Heart right ventricle (tissue), 16 donors: ENCODE measurements around the gene CCDC24. TPM values are rescaled to one million over a fixed set of nuclear protein-coding genes. Genes with fewer than 3 reads are reported as not detected.

ENCODE experiments used
- ATAC-seq, 8 donors: fragments of 200-7000 bp; cut with Tn5 transposase; one replicate each; pipeline ENCODE4 v1.9.1; 2020; ENCODE audit warnings: mild to moderate bottlenecking in 8 of 8, moderate library complexity in 8 of 8, moderate number of reproducible peaks in 1 of 8
- DNase-seq, 2 donors: peaks; one replicate each; pipeline ENCODE4 v3.0.0-alpha.2; 2020
- H3K27ac ChIP-seq, 10 donors: fragments of 200-600 bp; sonication (generic) in 2 of 10; one replicate each; pipeline versions ENCODE4 v1.5.0 to v1.8.0; 2020 to 2022; ENCODE audit warnings: mild to moderate bottlenecking in 3 of 10
- H3K27me3 ChIP-seq, 7 donors: fragments of 200-600 bp; one replicate each; pipeline ENCODE4 v1.8.0; 2021 to 2022; ENCODE audit warnings: mild to moderate bottlenecking in 2 of 7
- H3K36me3 ChIP-seq, 9 donors: fragments of 200-600 bp; sonication (generic) in 1 of 9; one replicate each; pipeline versions ENCODE4 v1.5.0 to v1.8.0; 2020 to 2022; ENCODE audit warnings: mild to moderate bottlenecking in 2 of 9
- H3K4me1 ChIP-seq, 9 donors: fragments of 200-600 bp; sonication (generic) in 1 of 9; one replicate each; pipeline versions ENCODE4 v1.5.0 to v1.8.0; 2020 to 2022; ENCODE audit warnings: mild to moderate bottlenecking in 4 of 9
- H3K4me3 ChIP-seq, 10 donors: fragments of 200-600 bp; sonication (generic) in 2 of 10; one replicate each; pipeline versions ENCODE4 v1.5.0 to v1.8.0; 2020 to 2022; ENCODE audit warnings: mild to moderate bottlenecking in 7 of 10, moderate library complexity in 2 of 10
- H3K9me3 ChIP-seq, 11 donors: fragments of 200-600 bp in 10 of 11; sonication (generic) in 2 of 11; one replicate each; pipeline versions ENCODE4 v1.5.0 to v1.8.0; 2013 to 2022; ENCODE audit warnings: mild to moderate bottlenecking in 2 of 11, control low read depth in 1 of 11, moderate library complexity in 1 of 11
- WGBS, 2 donors: extraction: QIAGEN DNeasy Blood & Tissue Kit; methylation state at CpG; one replicate each; pipeline ENCODE4 v1.1.7; 2013; ENCODE audit warnings: inconsistent platforms in 1 of 2; 5-methylcytosine and 5-hydroxymethylcytosine counted together
- intact Hi-C, 10 donors: fragments of 100-400 bp; cut with DNase I; formaldehyde crosslinking; loops; one replicate each; pipeline versions ENCODE4 v1.11.1 to v1.14.2; 2022
- polyA plus RNA-seq, 2 donors: library from polyadenylated mRNA; stranded (reverse); fragments of 200-250 nt; gene quantifications; one replicate each; pipeline ENCODE4 v1.2.3, GENCODE V29; 2013
- total RNA-seq, 10 donors: library from RNA; stranded (reverse); fragmentation: NEBNext Ultra II Directional in 3 of 10; extraction: Animal tissue kit (Norgen Biotek cat#: 25700) in 3 of 10; gene quantifications; one replicate each; pipeline versions ENCODE4 v1.2.1 to v1.2.4, GENCODE V29; 2021 to 2023
- TF ChIP-seq, protein P1 (sequence below), 9 donors: fragments of 200-600 bp; sonication (generic) in 2 of 9; IDR thresholded peaks; one replicate each; pipeline versions ENCODE4 v1.5.0 to v1.8.0; 2021 to 2022; ENCODE audit warnings: antibody characterized with exemption in 9 of 9, mild to moderate bottlenecking in 5 of 9, moderate library complexity in 1 of 9
- donor health status: Arrhythmogenic right ventricular cardiomyopathy.
- donor health status: ischemic (EF 13 %, LVEDD 7.1; RV severe dilation, severe dysfunction).
- donor health status: healthy with polysubstance abuse.
- donor health status: DM: no; HTN: yes; CAD: no.
- donor health status: DM: no; HTN: no; CAD: no.
- donor health status: ischemic (EF 25% LVEDD 6.9; RV normal size, moderate dysfunction).
- donor health status: ischemic (EF 25% LVEDD 5.7; RV mildly dilated, moderate dysfunction).
- donor health status: healthy.
- donor health status: DM: yes; HTN: yes; CAD: no.
- donor health status: Ischemic cardiomyopathy.
- donor health status: ischemic (EF 35%, LVEDD 5.7; RV mildly dilated, moderate dysfunction).
- donor health status: nonischemic (EF 11% LVEDD 7.7; RV severe dilation, severe dysfunction).
- donor health status: DM: yes; HTN: yes; CAD: no.
- donor health status: PGD.
- donor health status: ischemic (EF 29% LVEDD 5.4; RV normal size, mild dysfunction).
- donor health status: nonischemic (EF 23%, LVEDD 6.1; RV moderate dilation, normal function).

Gene CCDC24
- total and polyA plus RNA-seq, 12 donors = 0.55 to 3.1 (median 1.3) TPM

GRCh38 chr1:43997295-43997999 lies 6.0 kb downstream of the CCDC24 start:
- WGBS, 2 donors = 84% methylated on average over 22 of the region's 22 CpGs
- no peak overlapping the region for H3K4me3 ChIP-seq
- no peaks in the 10 kb centered on the region for H3K27me3 ChIP-seq
- no peaks in the 10 kb centered on the region for H3K9me3 ChIP-seq
- TF ChIP-seq, protein P1, sequence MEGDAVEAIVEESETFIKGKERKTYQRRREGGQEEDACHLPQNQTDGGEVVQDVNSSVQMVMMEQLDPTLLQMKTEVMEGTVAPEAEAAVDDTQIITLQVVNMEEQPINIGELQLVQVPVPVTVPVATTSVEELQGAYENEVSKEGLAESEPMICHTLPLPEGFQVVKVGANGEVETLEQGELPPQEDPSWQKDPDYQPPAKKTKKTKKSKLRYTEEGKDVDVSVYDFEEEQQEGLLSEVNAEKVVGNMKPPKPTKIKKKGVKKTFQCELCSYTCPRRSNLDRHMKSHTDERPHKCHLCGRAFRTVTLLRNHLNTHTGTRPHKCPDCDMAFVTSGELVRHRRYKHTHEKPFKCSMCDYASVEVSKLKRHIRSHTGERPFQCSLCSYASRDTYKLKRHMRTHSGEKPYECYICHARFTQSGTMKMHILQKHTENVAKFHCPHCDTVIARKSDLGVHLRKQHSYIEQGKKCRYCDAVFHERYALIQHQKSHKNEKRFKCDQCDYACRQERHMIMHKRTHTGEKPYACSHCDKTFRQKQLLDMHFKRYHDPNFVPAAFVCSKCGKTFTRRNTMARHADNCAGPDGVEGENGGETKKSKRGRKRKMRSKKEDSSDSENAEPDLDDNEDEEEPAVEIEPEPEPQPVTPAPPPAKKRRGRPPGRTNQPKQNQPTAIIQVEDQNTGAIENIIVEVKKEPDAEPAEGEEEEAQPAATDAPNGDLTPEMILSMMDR (IDR thresholded peaks at IDR 0.05) = no peak
- peaks cover 0 to 10% (median under 1%) of the 10 kb centered on the region in 9 donors for H3K4me1 ChIP-seq
- H3K27ac ChIP-seq = no peak overlapping the region
- no peak for DNase-seq
- no peak for ATAC-seq
- H3K36me3 ChIP-seq = no peaks in the 10 kb centered on the region
- intact Hi-C loops = loop anchor here in 1 of 10 donors (10.0 kb wide), 1 partner anchor 217 kb away; the partner anchor contains the start of gene DMAP1

GRCh38 chr1:43998000-43998378 lies 6.6 kb downstream of the CCDC24 start:
- peaks cover 0 to 10% (median 0%) of the 10 kb centered on the region in 9 donors for H3K4me1 ChIP-seq
- no peaks in the 10 kb centered on the region for H3K27me3 ChIP-seq
- no peak overlapping the region for H3K4me3 ChIP-seq
- WGBS, 2 donors = 82 to 84% methylated on average over 11 of the region's 11 CpGs
- DNase-seq = no peak
- ATAC-seq = no peak
- intact Hi-C loops = loop anchor here in 1 of 10 donors (10.0 kb wide), 1 partner anchor 217 kb away; the partner anchor contains the start of gene DMAP1
- no peak overlapping the region for H3K27ac ChIP-seq
- H3K9me3 ChIP-seq = no peaks in the 10 kb centered on the region
- H3K36me3 ChIP-seq = no peaks in the 10 kb centered on the region
- TF ChIP-seq, protein P1 (IDR thresholded peaks at IDR 0.05) = no peak

GRCh38 chr1:43999455-43999854 lies 8.1 kb downstream of the CCDC24 start:
- DNase-seq = no peak

DNA sequence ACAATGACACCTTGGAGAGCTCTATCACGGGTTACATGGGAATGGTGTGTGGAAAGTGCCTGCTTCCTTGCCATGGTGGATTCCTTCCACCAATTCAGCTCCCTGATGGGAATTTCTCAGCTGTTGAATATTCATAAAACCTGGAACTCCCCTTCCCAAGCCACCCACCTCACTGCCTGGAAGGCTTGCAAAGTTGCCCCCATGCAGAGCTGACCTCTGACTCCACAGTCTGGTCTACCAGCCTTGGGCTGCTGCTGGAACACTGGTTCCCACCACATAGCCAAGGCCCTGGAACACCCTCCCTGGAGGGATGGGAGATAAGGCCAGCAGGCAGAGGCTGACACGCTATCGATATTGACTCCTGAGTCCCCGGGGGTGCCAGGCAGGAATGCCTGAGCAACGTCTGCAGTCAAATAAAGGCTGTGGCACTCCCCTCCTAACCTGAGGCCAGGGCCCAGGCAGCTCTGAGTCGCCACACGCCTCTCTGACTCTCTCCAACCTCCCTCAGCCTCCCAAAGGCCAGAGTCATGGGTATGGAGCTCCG lies 8.8 kb downstream of the CCDC24 start:
- no peaks in the 10 kb centered on the region for H3K27me3 ChIP-seq
- H3K9me3 ChIP-seq = no peaks in the 10 kb centered on the region
- no peak overlapping the region for H3K27ac ChIP-seq
- H3K36me3 ChIP-seq = no peaks in the 10 kb centered on the region
- intact Hi-C loops = loop anchor here in 3 of 10 donors (5.0 kb wide), 2 partner anchors 37 to 47 kb away; no protein-coding TSS in a partner anchor
- TF ChIP-seq, protein P1 (IDR thresholded peaks at IDR 0.05) = no peak
- H3K4me1 ChIP-seq = peaks cover 0 to 10% (median 0%) of the 10 kb centered on the region in 9 donors
- WGBS, 2 donors = 69% methylated on average over 8 of the region's 8 CpGs
- no peak for ATAC-seq
- H3K4me3 ChIP-seq = no peak overlapping the region
- no peak for DNase-seq

More at GRCh38 chr1:43999455-43999854, 8.1 kb downstream of the CCDC24 start:
- Histone ChIP-seq H3K36me3 (no peaks in the 10 kb centered on the region), H3K9me3 (no peaks in the 10 kb centered on the region), H3K4me3 (no peak overlapping the region), H3K27ac (no peak overlapping the region), H3K4me1 (peaks cover 0 to 10% (median 0%) of the 10 kb centered on the region in 9 donors), H3K27me3 (no peaks in the 10 kb centered on the region)
- ATAC-seq = no peak
- intact Hi-C loops = loop anchor here in 1 of 10 donors (10.0 kb wide), 1 partner anchor 215 kb away; the partner anchor contains the start of gene DMAP1
- TF ChIP-seq, protein P1 (IDR thresholded peaks at IDR 0.05) = no peak
- 68 to 82% methylated on average over 8 of the region's 8 CpGs for WGBS, 2 donors
